ENCODE results near the gene UNC93B1. TPM values are rescaled to one million over a fixed set of nuclear protein-coding genes. Genes with fewer than 3 reads are reported as not detected.

The UNC93B1 gene
- total RNA-seq, 1 donor from 2014 or later: 12.3 TPM

GRCh38 chr11:68036717-68037239 is 32.9 kb upstream of the UNC93B1 start:
- DNase-seq (ENCODE audit: low spot score): no peak
- no peak overlapping the region for H3K4me3 Mint-ChIP-seq (ENCODE audit: low read depth)
- intact Hi-C loops (cut with micrococcal nuclease): loop anchor here (10.0 kb wide), 1 partner anchor 178 kb away; the partner anchor contains the start of gene KMT5B

GRCh38 chr11:68036141-68036716 is 32.3 kb upstream of the UNC93B1 start:
- intact Hi-C loops (cut with micrococcal nuclease): loop anchor here (10.0 kb wide), 1 partner anchor 179 kb away; the partner anchor contains the start of gene KMT5B
- Mint-ChIP-seq H3K36me3 (ENCODE audit: low read depth) (peaks cover 12% of the 10 kb centered on the region), H3K4me3 (ENCODE audit: low read depth) (no peak overlapping the region), H3K4me1 (ENCODE audit: low read depth) (peaks cover 15% of the 10 kb centered on the region), H3K27ac (peak overlapping the region; percentile 89), H3K27me3 (ENCODE audit: low read depth) (no peaks in the 10 kb centered on the region), H3K9me3 (no peaks in the 10 kb centered on the region)
- DNase-seq (ENCODE audit: low spot score): no peak

More at GRCh38 chr11:68036717-68037239, 32.9 kb upstream of the UNC93B1 start:
- Mint-ChIP-seq H3K27me3 (ENCODE audit: low read depth) (no peaks in the 10 kb centered on the region), H3K27ac (peak overlapping the region; percentile 89), H3K36me3 (ENCODE audit: low read depth) (peaks cover 12% of the 10 kb centered on the region), H3K4me1 (ENCODE audit: low read depth) (peaks cover 12% of the 10 kb centered on the region), H3K9me3 (no peaks in the 10 kb centered on the region)

- Mint-ChIP-seq H3K36me3 (ENCODE audit: low read depth) (peaks cover 12% of the 10 kb centered on the region), H3K27me3 (ENCODE audit: low read depth) (no peaks in the 10 kb centered on the region), H3K27ac (no peak overlapping the region), H3K9me3 (no peaks in the 10 kb centered on the region), H3K4me3 (ENCODE audit: low read depth) (no peak overlapping the region), H3K4me1 (ENCODE audit: low read depth) (peaks cover 15% of the 10 kb centered on the region)
- no peak for DNase-seq (ENCODE audit: low spot score)
- intact Hi-C loops (cut with micrococcal nuclease): loop anchor here (10.0 kb wide), 1 partner anchor 179 kb away; the partner anchor contains the start of gene KMT5B
These were observed 31.5 kb upstream of the UNC93B1 start for GRCh38 chr11:68035266-68035876.

GRCh38 chr11:68033708-68034045 is 29.8 kb upstream of the UNC93B1 start:
- no peak for DNase-seq (ENCODE audit: low spot score)
- Mint-ChIP-seq H3K27ac (no peak overlapping the region), H3K4me3 (ENCODE audit: low read depth) (peak overlapping the region; percentile 5), H3K36me3 (ENCODE audit: low read depth) (peaks cover 10% of the 10 kb centered on the region), H3K9me3 (no peaks in the 10 kb centered on the region), H3K4me1 (ENCODE audit: low read depth) (peaks cover 26% of the 10 kb centered on the region), H3K27me3 (ENCODE audit: low read depth) (no peaks in the 10 kb centered on the region)
- intact Hi-C loops (cut with micrococcal nuclease): loop anchor here (10.0 kb wide), 1 partner anchor 181 kb away; the partner anchor contains the start of gene KMT5B

- no peak for DNase-seq (ENCODE audit: low spot score)
- Mint-ChIP-seq H3K27ac (no peak overlapping the region), H3K27me3 (ENCODE audit: low read depth) (no peaks in the 10 kb centered on the region), H3K4me1 (ENCODE audit: low read depth) (peaks cover 27% of the 10 kb centered on the region), H3K36me3 (ENCODE audit: low read depth) (peaks cover 10% of the 10 kb centered on the region), H3K9me3 (no peaks in the 10 kb centered on the region), H3K4me3 (ENCODE audit: low read depth) (peak overlapping the region; percentile 5)
- intact Hi-C loops (cut with micrococcal nuclease): loop anchor here (10.0 kb wide), 1 partner anchor 182 kb away; the partner anchor contains the start of gene KMT5B
These were observed 29.3 kb upstream of the UNC93B1 start for GRCh38 chr11:68032997-68033707.

GRCh38 chr11:68032003-68032402 is 28.1 kb upstream of the UNC93B1 start:
- H3K9me3 Mint-ChIP-seq: no peaks in the 10 kb centered on the region
- peaks cover 27% of the 10 kb centered on the region for H3K4me1 Mint-ChIP-seq (ENCODE audit: low read depth)
- peak overlapping the region; percentile 95 for H3K27ac Mint-ChIP-seq
- no peaks in the 10 kb centered on the region for H3K27me3 Mint-ChIP-seq (ENCODE audit: low read depth)
- H3K4me3 Mint-ChIP-seq (ENCODE audit: low read depth): peak overlapping the region; percentile 97
- intact Hi-C loops (cut with micrococcal nuclease): loop anchor here (10.0 kb wide), 1 partner anchor 183 kb away; the partner anchor contains the start of gene KMT5B
- H3K36me3 Mint-ChIP-seq (ENCODE audit: low read depth): peaks cover 10% of the 10 kb centered on the region
- DNase-seq (ENCODE audit: low spot score): no peak

GRCh38 chr11:68031144-68031464 is 27.2 kb upstream of the UNC93B1 start:
- peaks cover 23% of the 10 kb centered on the region for H3K4me1 Mint-ChIP-seq (ENCODE audit: low read depth)
- H3K9me3 Mint-ChIP-seq: no peaks in the 10 kb centered on the region
- DNase-seq (ENCODE audit: low spot score): no peak
- H3K36me3 Mint-ChIP-seq (ENCODE audit: low read depth): peaks cover 8% of the 10 kb centered on the region
- peak overlapping the region; percentile 95 for H3K27ac Mint-ChIP-seq
- H3K4me3 Mint-ChIP-seq (ENCODE audit: low read depth): peak overlapping the region; percentile 97
- no peaks in the 10 kb centered on the region for H3K27me3 Mint-ChIP-seq (ENCODE audit: low read depth)
- intact Hi-C loops (cut with micrococcal nuclease): loop anchor here (2.0 to 10.0 kb wide), 2 partner anchors 90 to 184 kb away; partner anchors contain the start of genes CHKA and KMT5B

GRCh38 chr11:68030318-68031143 is 26.6 kb upstream of the UNC93B1 start, which contains the start of gene NDUFS8:
Gene NDUFS8 (plus strand): TSS chr11:68030681. CDS start chr11:68032152, 1,471 bp downstream.
- Mint-ChIP-seq H3K4me3 (ENCODE audit: low read depth) (peak within 1 kb of the TSS; percentile 97), H3K27ac (peak within 1 kb of the TSS; percentile 95), H3K9me3 (no peaks in the 10 kb centered on the region), H3K4me1 (ENCODE audit: low read depth) (peaks cover 23% of the 10 kb centered on the region), H3K27me3 (ENCODE audit: low read depth) (no peaks in the 10 kb centered on the region), H3K36me3 (ENCODE audit: low read depth) (peaks cover 8% of the 10 kb centered on the region)
- peak; percentile 95 for DNase-seq (ENCODE audit: low spot score)
- intact Hi-C loops (cut with micrococcal nuclease): loop anchor here (1.0 to 10.0 kb wide), 4 partner anchors 10 to 184 kb away; partner anchors contain the start of genes CHKA, KMT5B and UNC93B1

GRCh38 chr11:68028802-68029545 is 25.1 kb upstream of the UNC93B1 start:
- H3K4me3 Mint-ChIP-seq (ENCODE audit: low read depth): peak overlapping the region; percentile 97
- H3K4me1 Mint-ChIP-seq (ENCODE audit: low read depth): peaks cover 23% of the 10 kb centered on the region
- DNase-seq (ENCODE audit: low spot score): no peak
- no peaks in the 10 kb centered on the region for H3K27me3 Mint-ChIP-seq (ENCODE audit: low read depth)
- peaks cover 4% of the 10 kb centered on the region for H3K36me3 Mint-ChIP-seq (ENCODE audit: low read depth)
- intact Hi-C loops (cut with micrococcal nuclease): no loop called here
- no peaks in the 10 kb centered on the region for H3K9me3 Mint-ChIP-seq
- peak overlapping the region; percentile 75 for H3K27ac Mint-ChIP-seq

- intact Hi-C loops (cut with micrococcal nuclease): no loop called here
- peaks cover 4% of the 10 kb centered on the region for H3K36me3 Mint-ChIP-seq (ENCODE audit: low read depth)
These were observed 23.8 kb upstream of the UNC93B1 start for GRCh38 chr11:68027667-68028066.

GRCh38 chr11:68026391-68027105 is 22.7 kb upstream of the UNC93B1 start:
- no peak overlapping the region for H3K4me3 Mint-ChIP-seq (ENCODE audit: low read depth)
- H3K4me1 Mint-ChIP-seq (ENCODE audit: low read depth): peaks cover 19% of the 10 kb centered on the region
- intact Hi-C loops (cut with micrococcal nuclease): no loop called here
- no peaks in the 10 kb centered on the region for H3K27me3 Mint-ChIP-seq (ENCODE audit: low read depth)
- peaks cover 1% of the 10 kb centered on the region for H3K36me3 Mint-ChIP-seq (ENCODE audit: low read depth)
- H3K27ac Mint-ChIP-seq: no peak overlapping the region
- no peak for DNase-seq (ENCODE audit: low spot score)
- H3K9me3 Mint-ChIP-seq: no peaks in the 10 kb centered on the region

More at GRCh38 chr11:68027667-68028066, 23.8 kb upstream of the UNC93B1 start:
- no peaks in the 10 kb centered on the region for H3K27me3 Mint-ChIP-seq (ENCODE audit: low read depth)
- no peak for DNase-seq (ENCODE audit: low spot score)
- H3K9me3 Mint-ChIP-seq: no peaks in the 10 kb centered on the region
- H3K4me3 Mint-ChIP-seq (ENCODE audit: low read depth): no peak overlapping the region
- H3K4me1 Mint-ChIP-seq (ENCODE audit: low read depth): peaks cover 23% of the 10 kb centered on the region
- no peak overlapping the region for H3K27ac Mint-ChIP-seq

Data from activated T-helper 2 cell treated with anti-CD3 and anti-CD28 coated beads, Interferon-gamma antibody, Interleukin-2, Interleukin-4, amounts not matched to agents 10 μg/mL and 5 μg/mL and 100 μg/mL, durations not matched to agents 14 hours and 24 hours and 36 hours (primary cell).